HEK293 (cell line): ENCODE results near the gene GAP43.

Experiments used
- CTCF ChIA-PET: fragments of 350-600 bp; formaldehyde crosslinking; extraction: SDS; loops from one replicate; lab custom pipeline; 2021; ENCODE audit warnings: antibody characterized with exemption; lab: Yijun Ruan, JAX
- POLR2A ChIA-PET: fragments of 300-600 bp; formaldehyde crosslinking; extraction: SDS; loops from one replicate; lab custom pipeline; 2020; ENCODE audit warnings: antibody characterized with exemption, inconsistent platforms; lab: Yijun Ruan, JAX
- H3K27ac ChIP-seq: fragments of 200-500 bp; sonication (Bioruptor generic); 2 replicates; pipeline ENCODE4 v1.5.1; 2014; ENCODE audit warnings: low read depth, low read length, control low read depth, inconsistent platforms; ENCODE audit errors: extremely low read depth
- H3K36me3 ChIP-seq, 2 experiments: fragments of 200-500 bp in 1 of 2; sonication (Bioruptor generic) in 1 of 2; 1 replicate in 1 of 2; 2 replicates in 1 of 2; pipeline ENCODE4 v1.5.1; 2014 to 2017; ENCODE audit warnings: inconsistent platforms in 2 of 2, low read length in 2 of 2; ENCODE audit not compliant: control insufficient read depth in 2 of 2, insufficient read depth in 1 of 2
- H3K4me1 ChIP-seq: fragments of 200-500 bp; sonication (Bioruptor generic); 2 replicates; pipeline ENCODE4 v1.5.1; 2014; ENCODE audit warnings: mild to moderate bottlenecking, low read length, inconsistent platforms; ENCODE audit not compliant: control insufficient read depth, insufficient read depth
- H3K4me3 ChIP-seq: 2 replicates; pipeline ENCODE4 v1.5.1; 2011; ENCODE audit warnings: low read depth, mild to moderate bottlenecking, control low read depth, low read length, moderate library complexity
- H3K9me3 ChIP-seq: fragments of 200-500 bp; sonication (Bioruptor generic); 2 replicates; pipeline ENCODE4 v1.5.1; 2014; ENCODE audit warnings: low read depth, low read length, inconsistent platforms; ENCODE audit not compliant: control insufficient read depth, insufficient read depth
- EGR2 ChIP-seq: fragments of 450-650 bp; formaldehyde crosslinking; IDR thresholded peaks from 2 replicates; pipeline ENCODE4 v1.5.1; 2016; ENCODE audit warnings: low read depth, missing biosample characterization, missing genetic modification characterization
- GFI1B ChIP-seq: fragments of 450-650 bp; formaldehyde crosslinking; IDR thresholded peaks from 2 replicates; pipeline ENCODE4 v1.5.1; 2016; ENCODE audit warnings: missing biosample characterization, missing genetic modification characterization
- IKZF3 ChIP-seq: fragments of 450-650 bp; IDR thresholded peaks from 2 replicates; pipeline ENCODE4 v1.5.0; 2018; ENCODE audit warnings: missing biosample characterization, mild to moderate bottlenecking, missing genetic modification characterization, moderate library complexity
- OVOL3 ChIP-seq: fragments of 450-650 bp; formaldehyde crosslinking; IDR thresholded peaks from 2 replicates; pipeline ENCODE4 v1.5.1; 2016; ENCODE audit warnings: missing biosample characterization, missing genetic modification characterization
- SCRT1 ChIP-seq: fragments of 450-650 bp; formaldehyde crosslinking; IDR thresholded peaks from 2 replicates; pipeline ENCODE4 v1.5.1; 2016; ENCODE audit warnings: missing biosample characterization, missing genetic modification characterization, borderline replicate concordance
- SP3 ChIP-seq: fragments of 450-650 bp; formaldehyde crosslinking; IDR thresholded peaks from 2 replicates; pipeline ENCODE4 v1.5.1; 2016; ENCODE audit warnings: missing biosample characterization, missing genetic modification characterization
- ZBTB17 ChIP-seq: fragments of 450-650 bp; formaldehyde crosslinking; IDR thresholded peaks from 2 replicates; pipeline ENCODE4 v1.5.1; 2016; ENCODE audit warnings: missing biosample characterization, missing genetic modification characterization
- ZFP37 ChIP-seq: fragments of 450-650 bp; formaldehyde crosslinking; IDR thresholded peaks from 2 replicates; pipeline ENCODE4 v1.5.1; 2016; ENCODE audit warnings: missing biosample characterization, missing genetic modification characterization
- ZIC2 ChIP-seq: fragments of 450-650 bp; formaldehyde crosslinking; IDR thresholded peaks from 2 replicates; pipeline ENCODE4 v1.5.1; 2016; ENCODE audit warnings: missing biosample characterization, missing genetic modification characterization
- ZNF121 ChIP-seq: fragments of 450-650 bp; formaldehyde crosslinking; IDR thresholded peaks from 2 replicates; pipeline ENCODE4 v1.5.1; 2016; ENCODE audit warnings: missing biosample characterization, missing genetic modification characterization
- ZNF16 ChIP-seq: fragments of 450-650 bp; formaldehyde crosslinking; IDR thresholded peaks from 2 replicates; pipeline ENCODE4 v1.5.1; 2016; ENCODE audit warnings: low read depth, missing biosample characterization, missing genetic modification characterization
- ZNF211 ChIP-seq: fragments of 450-650 bp; formaldehyde crosslinking; IDR thresholded peaks from 2 replicates; pipeline ENCODE4 v1.5.1; 2016; ENCODE audit warnings: low read depth, missing biosample characterization, missing genetic modification characterization
- ZNF274 ChIP-seq, 2 experiments: fragments of 200-500 bp in 1 of 2; fragments of 450-650 bp in 1 of 2; sonication (Bioruptor generic) in 1 of 2; formaldehyde crosslinking in 1 of 2; IDR thresholded peaks; 2 replicates each; pipeline versions ENCODE4 v1.5.1 to v1.6.1; 2014 to 2016; ENCODE audit warnings: borderline replicate concordance in 1 of 2, inconsistent platforms in 1 of 2, low read length in 1 of 2, missing biosample characterization in 1 of 2, missing genetic modification characterization in 1 of 2
- ZNF341 ChIP-seq: fragments of 450-650 bp; formaldehyde crosslinking; IDR thresholded peaks from 2 replicates; pipeline ENCODE4; 2016; ENCODE audit warnings: low read depth, missing biosample characterization, missing genetic modification characterization
- ZNF354C ChIP-seq: fragments of 450-650 bp; formaldehyde crosslinking; IDR thresholded peaks from 2 replicates; pipeline ENCODE4 v1.5.1; 2016; ENCODE audit warnings: missing biosample characterization, missing genetic modification characterization, low read depth, borderline replicate concordance
- ZNF433 ChIP-seq: fragments of 450-650 bp; formaldehyde crosslinking; IDR thresholded peaks from 2 replicates; pipeline ENCODE4 v1.5.1; 2016; ENCODE audit warnings: missing biosample characterization, missing genetic modification characterization, low read depth
- ZNF501 ChIP-seq: fragments of 450-650 bp; formaldehyde crosslinking; IDR thresholded peaks from 2 replicates; pipeline ENCODE4 v1.5.1; 2016; ENCODE audit warnings: missing biosample characterization, missing genetic modification characterization
- ZNF510 ChIP-seq: fragments of 450-650 bp; formaldehyde crosslinking; IDR thresholded peaks from 2 replicates; pipeline ENCODE4 v1.5.1; 2018; ENCODE audit warnings: mild to moderate bottlenecking, missing genetic modification characterization, missing biosample characterization; ENCODE audit not compliant: insufficient replicate concordance
- ZNF560 ChIP-seq: fragments of 450-650 bp; formaldehyde crosslinking; IDR thresholded peaks from 2 replicates; pipeline ENCODE4 v1.5.1; 2017; ENCODE audit warnings: missing biosample characterization, missing genetic modification characterization, borderline replicate concordance
- ZNF571 ChIP-seq: fragments of 450-650 bp; formaldehyde crosslinking; IDR thresholded peaks from 2 replicates; pipeline ENCODE4 v1.5.0; 2017; ENCODE audit warnings: missing biosample characterization, missing genetic modification characterization
- ZNF629 ChIP-seq: fragments of 450-650 bp; formaldehyde crosslinking; IDR thresholded peaks from 2 replicates; pipeline ENCODE4 v1.5.1; 2017; ENCODE audit warnings: missing biosample characterization, missing genetic modification characterization
- ZNF677 ChIP-seq: fragments of 450-650 bp; IDR thresholded peaks from 2 replicates; pipeline ENCODE4 v1.5.0; 2018; ENCODE audit warnings: missing biosample characterization, mild to moderate bottlenecking, missing genetic modification characterization, moderate library complexity
- ZNF707 ChIP-seq: fragments of 450-650 bp; formaldehyde crosslinking; IDR thresholded peaks from 2 replicates; pipeline ENCODE4 v1.5.1; 2016; ENCODE audit warnings: missing biosample characterization, missing genetic modification characterization
- ZNF791 ChIP-seq: fragments of 450-650 bp; formaldehyde crosslinking; IDR thresholded peaks from 2 replicates; pipeline ENCODE4 v1.5.1; 2016; ENCODE audit warnings: missing biosample characterization, missing genetic modification characterization
- ZNF792 ChIP-seq: fragments of 450-650 bp; formaldehyde crosslinking; IDR thresholded peaks from 2 replicates; pipeline ENCODE4 v1.5.1; 2016; ENCODE audit warnings: missing biosample characterization, missing genetic modification characterization
- ZSCAN16 ChIP-seq: fragments of 450-650 bp; formaldehyde crosslinking; IDR thresholded peaks from 2 replicates; pipeline ENCODE4 v1.5.1; 2016; ENCODE audit warnings: missing biosample characterization, missing genetic modification characterization
- ZSCAN23 ChIP-seq: fragments of 450-650 bp; formaldehyde crosslinking; IDR thresholded peaks from 2 replicates; pipeline ENCODE4 v1.5.1; 2016; ENCODE audit warnings: missing biosample characterization, missing genetic modification characterization
- ZSCAN30 ChIP-seq: fragments of 450-650 bp; IDR thresholded peaks from 2 replicates; pipeline ENCODE4 v1.5.1; 2018; ENCODE audit warnings: missing biosample characterization, mild to moderate bottlenecking, missing genetic modification characterization, moderate library complexity
- TF ChIP-seq, protein P1 (sequence below): fragments of 450-650 bp; formaldehyde crosslinking; IDR thresholded peaks from 2 replicates; pipeline ENCODE4 v1.5.1; 2016; ENCODE audit warnings: missing biosample characterization, missing genetic modification characterization
- TF ChIP-seq, protein P2 (sequence below): fragments of 450-650 bp; formaldehyde crosslinking; IDR thresholded peaks from 2 replicates; pipeline ENCODE4 v1.5.1; 2016; ENCODE audit warnings: missing biosample characterization, missing genetic modification characterization, low read depth
- TF ChIP-seq, protein P3 (sequence below): fragments of 450-650 bp; formaldehyde crosslinking; optimal IDR thresholded peaks from 2 replicates; pipeline ENCODE3; 2016; ENCODE audit warnings: missing biosample characterization, mild to moderate bottlenecking, missing genetic modification characterization

GAP43 gene

DNA sequence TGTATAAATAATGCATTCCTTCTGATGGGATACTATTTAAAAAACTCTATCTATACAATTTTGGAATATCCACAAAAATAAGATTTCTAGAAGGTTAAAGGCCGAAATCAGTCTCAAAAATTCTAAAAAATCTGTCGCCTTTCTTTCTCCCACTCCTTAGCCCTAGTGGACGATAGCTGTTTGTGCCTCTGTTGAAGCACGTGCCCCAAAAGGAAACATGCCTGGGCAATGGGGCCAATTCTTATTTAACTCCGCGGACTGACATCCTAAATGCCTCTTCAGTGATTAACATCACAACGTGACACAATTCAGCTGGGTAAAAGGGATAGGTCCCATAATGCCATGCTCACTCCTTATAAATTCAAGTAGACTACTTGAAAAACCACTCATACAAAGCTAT, 65.1 kb downstream of the GAP43 start:
- Histone ChIP-seq H3K36me3 (no peaks in the 10 kb centered on the region), H3K4me1 (no peaks in the 10 kb centered on the region), H3K9me3 (no peaks in the 10 kb centered on the region), H3K4me3 (no peak overlapping the region), H3K27ac (no peak overlapping the region)
- TF ChIP-seq ZNF211 (no peak), ZSCAN30 (tag by site-specific recombination) (no peak), OVOL3 (tag by site-specific recombination) (no peak)
- POLR2A ChIA-PET = no interaction called here
- CTCF ChIA-PET = interaction anchor here (2.3 kb wide), 1 partner anchor 471 kb away, joined by 8 read pairs; no protein-coding TSS in a partner anchor

DNA sequence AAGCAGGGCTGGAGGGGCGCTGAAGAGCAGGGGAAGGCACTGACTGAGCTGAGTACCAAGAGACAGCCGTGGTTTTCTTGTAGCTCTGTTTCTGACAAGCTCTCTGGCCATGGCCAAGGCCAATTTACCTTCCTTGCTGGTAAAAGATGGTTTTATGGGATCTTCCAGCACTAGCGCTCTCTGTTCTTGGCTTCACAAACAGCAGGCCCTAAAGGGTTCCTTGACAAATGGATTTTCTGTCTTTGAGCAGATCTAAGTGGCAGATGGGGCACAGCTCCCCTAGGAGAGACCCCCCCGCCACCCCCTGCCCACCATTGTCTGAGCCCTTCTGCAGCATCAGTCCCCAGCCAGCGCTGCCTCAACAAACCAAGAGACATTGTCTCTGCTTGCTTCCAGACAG, 66.6 kb downstream of the GAP43 start:
- TF ChIP-seq ZNF791 (no peak), ZNF571 (no peak), ZNF629 (tag by site-specific recombination) (no peak), ZNF341 (no peak), ZNF354C (tag by site-specific recombination) (no peak), ZNF560 (no peak), GFI1B (tag by site-specific recombination) (no peak), ZNF677 (tag by site-specific recombination) (no peak), ZNF792 (tag by site-specific recombination) (no peak), ZNF121 (tag by site-specific recombination) (no peak), ZSCAN16 (no peak), ZNF274 (IDR thresholded peaks at IDR 0.05; ENCODE audit: low read length) (no peak), ZNF274 (tag by site-specific recombination; IDR thresholded peaks at IDR 0.05; ENCODE audit: borderline replicate concordance) (no peak), ZNF16 (tag by site-specific recombination) (no peak), ZSCAN23 (tag by site-specific recombination) (no peak)
- TF ChIP-seq, protein P1, sequence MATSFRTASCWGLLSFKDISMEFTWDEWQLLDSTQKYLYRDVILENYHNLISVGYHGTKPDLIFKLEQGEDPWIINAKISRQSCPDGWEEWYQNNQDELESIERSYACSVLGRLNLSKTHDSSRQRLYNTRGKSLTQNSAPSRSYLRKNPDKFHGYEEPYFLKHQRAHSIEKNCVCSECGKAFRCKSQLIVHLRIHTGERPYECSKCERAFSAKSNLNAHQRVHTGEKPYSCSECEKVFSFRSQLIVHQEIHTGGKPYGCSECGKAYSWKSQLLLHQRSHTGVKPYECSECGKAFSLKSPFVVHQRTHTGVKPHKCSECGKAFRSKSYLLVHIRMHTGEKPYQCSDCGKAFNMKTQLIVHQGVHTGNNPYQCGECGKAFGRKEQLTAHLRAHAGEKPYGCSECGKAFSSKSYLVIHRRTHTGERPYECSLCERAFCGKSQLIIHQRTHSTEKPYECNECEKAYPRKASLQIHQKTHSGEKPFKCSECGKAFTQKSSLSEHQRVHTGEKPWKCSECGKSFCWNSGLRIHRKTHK = no peak
- Histone ChIP-seq H3K9me3 (no peaks in the 10 kb centered on the region), H3K4me3 (no peak overlapping the region), H3K27ac (no peak overlapping the region), H3K4me1 (no peaks in the 10 kb centered on the region), H3K36me3 (no peaks in the 10 kb centered on the region)
- POLR2A ChIA-PET = no interaction called here
- CTCF ChIA-PET = interaction anchor here (2.3 kb wide), 1 partner anchor 472 kb away, joined by 8 read pairs; no protein-coding TSS in a partner anchor

DNA sequence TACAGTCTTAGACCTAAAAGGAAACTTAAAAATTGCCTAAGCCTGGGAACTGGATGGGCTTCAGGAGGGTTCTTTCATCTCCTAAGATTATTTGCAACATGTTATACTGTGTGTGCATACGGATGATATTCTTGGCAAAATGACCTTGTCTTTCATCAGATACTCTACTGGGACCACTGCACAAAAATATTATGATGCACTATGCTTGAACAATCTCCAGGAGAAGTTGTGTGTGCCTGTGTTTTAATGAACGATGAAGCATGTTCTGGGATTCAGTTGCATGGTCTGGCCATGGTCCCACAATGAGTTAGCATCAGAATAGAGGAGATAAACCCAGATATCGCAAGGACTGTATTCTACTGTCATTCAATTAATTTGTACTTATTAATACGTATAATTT, 68.7 kb downstream of the GAP43 start:
- Histone ChIP-seq H3K4me3 (no peak overlapping the region), H3K36me3 (no peaks in the 10 kb centered on the region), H3K9me3 (no peaks in the 10 kb centered on the region), H3K27ac (no peak overlapping the region), H3K4me1 (no peaks in the 10 kb centered on the region)
- no peak for TF ChIP-seq ZFP37
- TF ChIP-seq, protein P2, sequence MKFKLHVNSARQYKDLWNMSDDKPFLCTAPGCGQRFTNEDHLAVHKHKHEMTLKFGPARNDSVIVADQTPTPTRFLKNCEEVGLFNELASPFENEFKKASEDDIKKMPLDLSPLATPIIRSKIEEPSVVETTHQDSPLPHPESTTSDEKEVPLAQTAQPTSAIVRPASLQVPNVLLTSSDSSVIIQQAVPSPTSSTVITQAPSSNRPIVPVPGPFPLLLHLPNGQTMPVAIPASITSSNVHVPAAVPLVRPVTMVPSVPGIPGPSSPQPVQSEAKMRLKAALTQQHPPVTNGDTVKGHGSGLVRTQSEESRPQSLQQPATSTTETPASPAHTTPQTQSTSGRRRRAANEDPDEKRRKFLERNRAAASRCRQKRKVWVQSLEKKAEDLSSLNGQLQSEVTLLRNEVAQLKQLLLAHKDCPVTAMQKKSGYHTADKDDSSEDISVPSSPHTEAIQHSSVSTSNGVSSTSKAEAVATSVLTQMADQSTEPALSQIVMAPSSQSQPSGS (tag by site-specific recombination) = no peak
- no peak for TF ChIP-seq ZIC2 (tag by site-specific recombination)
- TF ChIP-seq, protein P3, sequence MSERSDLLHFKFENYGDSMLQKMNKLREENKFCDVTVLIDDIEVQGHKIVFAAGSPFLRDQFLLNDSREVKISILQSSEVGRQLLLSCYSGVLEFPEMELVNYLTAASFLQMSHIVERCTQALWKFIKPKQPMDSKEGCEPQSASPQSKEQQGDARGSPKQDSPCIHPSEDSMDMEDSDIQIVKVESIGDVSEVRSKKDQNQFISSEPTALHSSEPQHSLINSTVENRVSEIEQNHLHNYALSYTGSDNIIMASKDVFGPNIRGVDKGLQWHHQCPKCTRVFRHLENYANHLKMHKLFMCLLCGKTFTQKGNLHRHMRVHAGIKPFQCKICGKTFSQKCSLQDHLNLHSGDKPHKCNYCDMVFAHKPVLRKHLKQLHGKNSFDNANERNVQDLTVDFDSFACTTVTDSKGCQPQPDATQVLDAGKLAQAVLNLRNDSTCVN (tag by site-specific recombination) = no peak
- TF ChIP-seq SP3 = no peak
- no peak for TF ChIP-seq SCRT1
- TF ChIP-seq IKZF3 = no peak
- no peak for TF ChIP-seq ZBTB17
- no peak for TF ChIP-seq ZNF510 (tag by site-specific recombination)
- no peak for TF ChIP-seq ZNF433
- TF ChIP-seq EGR2 = no peak
- no peak for TF ChIP-seq ZNF677 (tag by site-specific recombination)
- TF ChIP-seq ZNF707 (tag by site-specific recombination) = no peak
- TF ChIP-seq ZNF501 (tag by site-specific recombination) = no peak
- POLR2A ChIA-PET = no interaction called here
- CTCF ChIA-PET = interaction anchor here (0.9 to 1.5 kb wide), 3 partner anchors 127 to 506 kb away, joined by 3 to 14 read pairs (median 5); no protein-coding TSS in a partner anchor
